ENCODE data around the gene RBMS3.

The RBMS3 gene

GRCh38 chr3:29639578-29640290 lies 358.9 kb downstream of the RBMS3 start:
- Histone ChIP-seq H3K4me3 (ENCODE audit: low read depth in 1 of 2, low read length in 2 of 2) (no peak overlapping the region), H3K36me3 (ENCODE audit: control insufficient read depth in 1 of 2, insufficient read depth in 2 of 2, low read length in 2 of 2) (no peaks in the 10 kb centered on the region), H3K4me1 (ENCODE audit: control insufficient read depth in 1 of 2, insufficient read depth in 2 of 2, low read length in 2 of 2) (peaks cover 0 to 20% of the 10 kb centered on the region in 2 donors), H3K27ac (ENCODE audit: low read length) (no peak overlapping the region), H3K27me3 (ENCODE audit: low read depth, low read length) (no peaks in the 10 kb centered on the region), H3K9me3 (ENCODE audit: control insufficient read depth in 1 of 2, low read length in 2 of 2) (peaks cover 0 to 4% of the 10 kb centered on the region in 2 donors)

DNA sequence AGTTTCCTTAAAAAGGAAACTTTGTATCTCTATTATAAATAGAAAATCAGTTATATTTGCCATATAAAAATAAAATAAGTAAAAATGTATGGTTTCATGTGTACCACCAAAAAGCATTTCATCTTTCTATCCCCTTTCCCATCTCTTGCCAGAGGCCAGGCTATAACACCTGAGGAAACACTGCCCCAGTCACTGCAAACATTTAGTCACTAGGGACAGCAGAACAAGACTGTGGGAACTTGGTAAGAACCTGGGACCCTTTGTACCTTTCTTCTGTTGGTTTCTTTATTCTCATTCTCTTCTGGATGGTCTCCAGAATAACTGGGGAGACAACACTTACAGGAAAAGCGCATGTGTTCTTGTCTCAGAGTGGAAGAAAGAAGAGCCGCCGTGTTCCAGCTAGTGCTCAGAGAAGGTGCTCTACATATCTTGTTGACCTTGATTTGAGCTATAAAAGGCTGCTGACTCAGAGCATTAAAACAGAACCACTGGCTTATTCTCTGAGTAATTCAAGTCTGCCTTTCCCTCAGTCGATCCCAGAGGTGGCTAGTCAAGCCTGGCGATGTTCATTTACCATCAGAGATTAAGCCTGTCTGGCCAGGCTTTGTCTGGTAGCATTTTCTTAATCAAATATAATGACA lies 361.6 kb downstream of the RBMS3 start:
- peak overlapping the region; percentile 3 for H3K27ac ChIP-seq (ENCODE audit: low read length)
- no peaks in the 10 kb centered on the region for H3K9me3 ChIP-seq (ENCODE audit: control insufficient read depth in 1 of 2, low read length in 2 of 2)
- H3K36me3 ChIP-seq (ENCODE audit: control insufficient read depth in 1 of 2, insufficient read depth in 2 of 2, low read length in 2 of 2): no peaks in the 10 kb centered on the region
- H3K4me1 ChIP-seq (ENCODE audit: control insufficient read depth in 1 of 2, insufficient read depth in 2 of 2, low read length in 2 of 2): peaks cover 0 to 20% of the 10 kb centered on the region in 2 donors
- no peak overlapping the region for H3K4me3 ChIP-seq (ENCODE audit: low read depth in 1 of 2, low read length in 2 of 2)
- H3K27me3 ChIP-seq (ENCODE audit: low read depth, low read length): no peaks in the 10 kb centered on the region

GRCh38 chr3:29643034-29643425 lies 362.2 kb downstream of the RBMS3 start:
- Histone ChIP-seq H3K27me3 (ENCODE audit: low read depth, low read length) (no peaks in the 10 kb centered on the region), H3K9me3 (ENCODE audit: control insufficient read depth in 1 of 2, low read length in 2 of 2) (no peaks in the 10 kb centered on the region), H3K4me1 (ENCODE audit: control insufficient read depth in 1 of 2, insufficient read depth in 2 of 2, low read length in 2 of 2) (peaks cover 0 to 20% of the 10 kb centered on the region in 2 donors), H3K4me3 (ENCODE audit: low read depth in 1 of 2, low read length in 2 of 2) (no peak overlapping the region), H3K27ac (ENCODE audit: low read length) (peak overlapping the region; percentile 3), H3K36me3 (ENCODE audit: control insufficient read depth in 1 of 2, insufficient read depth in 2 of 2, low read length in 2 of 2) (no peaks in the 10 kb centered on the region)

DNA sequence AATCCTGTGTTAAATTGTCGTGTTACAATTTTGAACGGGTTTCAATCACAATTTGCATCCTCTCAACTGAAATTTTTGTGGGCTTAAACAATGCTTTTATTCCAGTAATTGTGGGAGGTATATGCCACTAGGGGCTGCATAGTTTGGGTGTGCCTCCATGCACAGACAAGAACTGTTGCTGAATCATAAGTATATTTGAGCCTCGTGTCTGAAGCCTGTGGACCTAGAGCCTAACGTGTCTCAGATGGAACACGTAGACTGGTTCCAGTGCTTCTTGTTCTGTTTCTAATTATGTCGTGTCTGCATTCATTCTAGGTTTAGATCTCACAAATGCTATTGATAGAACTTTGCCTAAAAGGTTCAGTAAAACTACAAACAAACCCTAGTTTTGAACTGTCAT lies 363.4 kb downstream of the RBMS3 start:
- H3K27me3 ChIP-seq (ENCODE audit: low read depth, low read length): no peaks in the 10 kb centered on the region
- H3K4me1 ChIP-seq (ENCODE audit: control insufficient read depth in 1 of 2, insufficient read depth in 2 of 2, low read length in 2 of 2): peaks cover 0 to 17% of the 10 kb centered on the region in 2 donors
- no peak overlapping the region for H3K4me3 ChIP-seq (ENCODE audit: low read depth in 1 of 2, low read length in 2 of 2)
- H3K9me3 ChIP-seq (ENCODE audit: control insufficient read depth in 1 of 2, low read length in 2 of 2): no peaks in the 10 kb centered on the region
- H3K27ac ChIP-seq (ENCODE audit: low read length): no peak overlapping the region
- no peaks in the 10 kb centered on the region for H3K36me3 ChIP-seq (ENCODE audit: control insufficient read depth in 1 of 2, insufficient read depth in 2 of 2, low read length in 2 of 2)

DNA sequence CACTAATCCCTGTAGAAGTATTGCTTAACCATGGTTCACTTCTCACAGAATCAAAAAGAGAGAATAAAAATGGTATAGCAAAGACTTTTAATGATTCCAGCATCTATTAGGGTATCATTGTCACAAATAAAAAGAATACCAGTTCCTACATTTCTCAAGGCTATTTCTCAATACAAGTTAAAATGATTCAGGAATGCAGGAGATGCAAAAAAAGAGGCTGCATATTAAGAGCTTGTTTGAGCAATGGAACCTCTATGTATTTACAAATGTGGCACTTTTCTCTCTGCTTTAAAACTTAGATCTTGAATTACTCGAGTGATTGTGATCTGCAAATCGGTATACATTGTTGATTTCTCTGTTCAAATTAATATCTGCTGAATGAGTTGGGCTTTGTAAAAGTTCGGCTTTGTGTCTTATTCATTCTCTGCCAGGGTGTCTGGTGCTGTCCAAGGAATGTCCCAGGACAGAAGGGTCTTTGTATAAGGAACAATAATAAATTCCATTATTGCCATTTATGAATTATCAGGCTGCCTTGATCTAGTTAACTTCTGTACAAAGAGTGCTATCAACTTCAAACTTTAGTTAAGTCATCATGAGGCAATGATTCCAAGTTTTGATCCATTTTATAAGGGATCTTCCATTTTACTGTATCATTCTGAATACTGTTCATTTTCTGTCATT lies 364.2 kb downstream of the RBMS3 start:
- no peaks in the 10 kb centered on the region for H3K9me3 ChIP-seq (ENCODE audit: control insufficient read depth in 1 of 2, low read length in 2 of 2)
- no peaks in the 10 kb centered on the region for H3K27me3 ChIP-seq (ENCODE audit: low read depth, low read length)
- no peak overlapping the region for H3K27ac ChIP-seq (ENCODE audit: low read length)
- no peaks in the 10 kb centered on the region for H3K36me3 ChIP-seq (ENCODE audit: control insufficient read depth in 1 of 2, insufficient read depth in 2 of 2, low read length in 2 of 2)
- H3K4me3 ChIP-seq (ENCODE audit: low read depth in 1 of 2, low read length in 2 of 2): no peak overlapping the region
- H3K4me1 ChIP-seq (ENCODE audit: control insufficient read depth in 1 of 2, insufficient read depth in 2 of 2, low read length in 2 of 2): peaks cover 0 to 8% of the 10 kb centered on the region in 2 donors

DNA sequence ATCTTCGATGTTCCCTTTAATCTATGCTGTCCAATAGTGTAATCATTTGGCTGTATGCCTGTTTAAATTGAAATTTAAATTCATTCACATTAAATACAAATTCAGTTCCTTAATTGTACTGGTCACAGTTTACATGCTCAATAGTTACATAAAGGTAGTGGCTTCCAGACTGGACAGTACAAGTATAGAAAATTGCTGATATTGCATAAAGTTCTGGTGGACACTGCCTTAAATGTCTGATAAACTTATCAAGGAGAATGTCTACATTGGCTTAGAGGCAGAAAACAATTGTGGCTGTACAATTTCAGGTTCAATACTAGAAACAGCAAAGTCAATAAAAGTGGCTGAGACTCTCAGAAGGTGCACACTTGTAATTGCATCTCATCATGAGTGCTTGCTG lies 365.2 kb downstream of the RBMS3 start:
- Histone ChIP-seq H3K9me3 (ENCODE audit: control insufficient read depth in 1 of 2, low read length in 2 of 2) (no peaks in the 10 kb centered on the region), H3K4me3 (ENCODE audit: low read depth in 1 of 2, low read length in 2 of 2) (no peak overlapping the region), H3K27ac (ENCODE audit: low read length) (no peak overlapping the region), H3K36me3 (ENCODE audit: control insufficient read depth in 1 of 2, insufficient read depth in 2 of 2, low read length in 2 of 2) (no peaks in the 10 kb centered on the region), H3K4me1 (ENCODE audit: control insufficient read depth in 1 of 2, insufficient read depth in 2 of 2, low read length in 2 of 2) (peaks cover 0 to 8% of the 10 kb centered on the region in 2 donors), H3K27me3 (ENCODE audit: low read depth, low read length) (no peaks in the 10 kb centered on the region)

- no peaks in the 10 kb centered on the region for H3K27me3 ChIP-seq (ENCODE audit: low read depth, low read length)
- H3K9me3 ChIP-seq (ENCODE audit: control insufficient read depth in 1 of 2, low read length in 2 of 2): no peaks in the 10 kb centered on the region
- no peak overlapping the region for H3K4me3 ChIP-seq (ENCODE audit: low read depth in 1 of 2, low read length in 2 of 2)
- no peaks in the 10 kb centered on the region for H3K36me3 ChIP-seq (ENCODE audit: control insufficient read depth in 1 of 2, insufficient read depth in 2 of 2, low read length in 2 of 2)
- no peaks in the 10 kb centered on the region for H3K4me1 ChIP-seq (ENCODE audit: control insufficient read depth in 1 of 2, insufficient read depth in 2 of 2, low read length in 2 of 2)
- no peak overlapping the region for H3K27ac ChIP-seq (ENCODE audit: low read length)
Measured at GRCh38 chr3:29649815-29650547, 369.1 kb downstream of the RBMS3 start.

DNA sequence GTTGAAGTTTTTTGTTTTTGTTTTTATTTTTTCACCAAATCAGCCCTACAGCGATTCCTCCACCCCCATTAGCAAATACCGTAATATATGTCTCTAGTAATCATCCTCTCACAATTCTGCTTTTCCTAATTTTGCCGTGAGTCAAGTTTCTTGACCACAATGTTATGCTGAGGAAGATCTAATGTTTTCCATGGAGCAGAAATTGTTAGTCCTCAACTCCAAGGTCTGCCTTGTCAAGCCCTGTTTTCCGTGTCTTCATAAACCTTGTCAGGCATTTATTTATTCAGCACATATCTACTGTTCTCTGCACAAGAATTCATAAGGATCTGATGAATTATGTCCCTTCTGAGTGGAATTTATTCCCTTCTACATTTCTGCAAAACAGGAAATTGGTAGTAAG lies 372.8 kb downstream of the RBMS3 start:
- H3K27me3 ChIP-seq (ENCODE audit: low read depth, low read length): no peaks in the 10 kb centered on the region
- H3K36me3 ChIP-seq (ENCODE audit: control insufficient read depth in 1 of 2, insufficient read depth in 2 of 2, low read length in 2 of 2): no peaks in the 10 kb centered on the region
- no peak overlapping the region for H3K4me3 ChIP-seq (ENCODE audit: low read depth in 1 of 2, low read length in 2 of 2)
- H3K9me3 ChIP-seq (ENCODE audit: control insufficient read depth in 1 of 2, low read length in 2 of 2): no peaks in the 10 kb centered on the region
- H3K4me1 ChIP-seq (ENCODE audit: control insufficient read depth in 1 of 2, insufficient read depth in 2 of 2, low read length in 2 of 2): no peaks in the 10 kb centered on the region
- no peak overlapping the region for H3K27ac ChIP-seq (ENCODE audit: low read length)

GRCh38 chr3:29655015-29655747 lies 374.3 kb downstream of the RBMS3 start:
- H3K4me1 ChIP-seq (ENCODE audit: control insufficient read depth in 1 of 2, insufficient read depth in 2 of 2, low read length in 2 of 2): no peaks in the 10 kb centered on the region
- no peak overlapping the region for H3K27ac ChIP-seq (ENCODE audit: low read length)
- H3K27me3 ChIP-seq (ENCODE audit: low read depth, low read length): no peaks in the 10 kb centered on the region
- H3K4me3 ChIP-seq (ENCODE audit: low read depth in 1 of 2, low read length in 2 of 2): no peak overlapping the region
- no peaks in the 10 kb centered on the region for H3K36me3 ChIP-seq (ENCODE audit: control insufficient read depth in 1 of 2, insufficient read depth in 2 of 2, low read length in 2 of 2)
- no peaks in the 10 kb centered on the region for H3K9me3 ChIP-seq (ENCODE audit: control insufficient read depth in 1 of 2, low read length in 2 of 2)

GRCh38 chr3:29665688-29666087 lies 384.8 kb downstream of the RBMS3 start:
- no peaks in the 10 kb centered on the region for H3K36me3 ChIP-seq (ENCODE audit: control insufficient read depth in 1 of 2, insufficient read depth in 2 of 2, low read length in 2 of 2)
- no peak overlapping the region for H3K27ac ChIP-seq (ENCODE audit: low read length)
- H3K9me3 ChIP-seq (ENCODE audit: control insufficient read depth in 1 of 2, low read length in 2 of 2): no peaks in the 10 kb centered on the region
- no peak overlapping the region for H3K4me3 ChIP-seq (ENCODE audit: low read depth in 1 of 2, low read length in 2 of 2)
- no peaks in the 10 kb centered on the region for H3K4me1 ChIP-seq (ENCODE audit: control insufficient read depth in 1 of 2, insufficient read depth in 2 of 2, low read length in 2 of 2)
- no peaks in the 10 kb centered on the region for H3K27me3 ChIP-seq (ENCODE audit: low read depth, low read length)
